ENCODE data around the gene GALNT17.

GALNT17 gene

GRCh38 chr7:71329030-71329660, 197.2 kb downstream of the GALNT17 start:
- no peak for TF ChIP-seq USF1 (IDR thresholded peaks at IDR 0.05)
- TF ChIP-seq TAF1 (IDR thresholded peaks at IDR 0.05; ENCODE audit: low read depth): no peak
- no peak for TF ChIP-seq CEBPB (IDR thresholded peaks at IDR 0.05)
- no peak for TF ChIP-seq REST (IDR thresholded peaks at IDR 0.05; ENCODE audit: low read depth)
- no peak for TF ChIP-seq YY1 (IDR thresholded peaks at IDR 0.05; ENCODE audit: low read depth)
- TF ChIP-seq TCF12 (IDR thresholded peaks at IDR 0.05; ENCODE audit: low read depth): no peak
- no peak for TF ChIP-seq MAX (IDR thresholded peaks at IDR 0.05)
- no peak for TF ChIP-seq CREB1 (IDR thresholded peaks at IDR 0.05; ENCODE audit: low read depth)
- TF ChIP-seq EP300 (IDR thresholded peaks at IDR 0.05; ENCODE audit: borderline replicate concordance): no peak
- no peak for TF ChIP-seq TEAD4 (IDR thresholded peaks at IDR 0.05)
- TF ChIP-seq FOXM1 (IDR thresholded peaks at IDR 0.05; ENCODE audit: borderline replicate concordance, low read depth): no peak
- no peak for TF ChIP-seq NFIC (IDR thresholded peaks at IDR 0.05)
- TF ChIP-seq EGR1 (IDR thresholded peaks at IDR 0.05): no peak
- TF ChIP-seq RAD21 (IDR thresholded peaks at IDR 0.05; ENCODE audit: low read depth): no peak

- TF ChIP-seq CEBPB (IDR thresholded peaks at IDR 0.05) (no peak), YY1 (IDR thresholded peaks at IDR 0.05; ENCODE audit: low read depth) (no peak), REST (IDR thresholded peaks at IDR 0.05; ENCODE audit: low read depth) (no peak), TEAD4 (IDR thresholded peaks at IDR 0.05) (no peak), EGR1 (IDR thresholded peaks at IDR 0.05) (no peak), TAF1 (IDR thresholded peaks at IDR 0.05; ENCODE audit: low read depth) (no peak), CREB1 (IDR thresholded peaks at IDR 0.05; ENCODE audit: low read depth) (no peak), USF1 (IDR thresholded peaks at IDR 0.05) (no peak), RAD21 (IDR thresholded peaks at IDR 0.05; ENCODE audit: low read depth) (no peak), ZBTB7A (IDR thresholded peaks at IDR 0.05; ENCODE audit: low read depth) (no peak), EP300 (IDR thresholded peaks at IDR 0.05; ENCODE audit: borderline replicate concordance) (no peak), NFIC (IDR thresholded peaks at IDR 0.05) (no peak), MAX (IDR thresholded peaks at IDR 0.05) (no peak), TCF12 (IDR thresholded peaks at IDR 0.05; ENCODE audit: low read depth) (no peak), FOXM1 (IDR thresholded peaks at IDR 0.05; ENCODE audit: borderline replicate concordance, low read depth) (no peak)
These were observed 200.3 kb downstream of the GALNT17 start for GRCh38 chr7:71332207-71332606.

GRCh38 chr7:71334541-71334940, 202.6 kb downstream of the GALNT17 start:
- TF ChIP-seq ZBTB7A (IDR thresholded peaks at IDR 0.05; ENCODE audit: low read depth) (no peak), CEBPB (IDR thresholded peaks at IDR 0.05) (no peak), TEAD4 (IDR thresholded peaks at IDR 0.05) (no peak)

GRCh38 chr7:71338866-71339265, 206.9 kb downstream of the GALNT17 start:
- TF ChIP-seq TAF1 (IDR thresholded peaks at IDR 0.05; ENCODE audit: low read depth): no peak
- TF ChIP-seq EP300 (IDR thresholded peaks at IDR 0.05; ENCODE audit: borderline replicate concordance): no peak
- no peak for TF ChIP-seq CEBPB (IDR thresholded peaks at IDR 0.05)
- no peak for TF ChIP-seq ZBTB7A (IDR thresholded peaks at IDR 0.05; ENCODE audit: low read depth)
- TF ChIP-seq REST (IDR thresholded peaks at IDR 0.05; ENCODE audit: low read depth): no peak
- TF ChIP-seq RAD21 (IDR thresholded peaks at IDR 0.05; ENCODE audit: low read depth): no peak
- TF ChIP-seq EGR1 (IDR thresholded peaks at IDR 0.05): no peak
- no peak for TF ChIP-seq NFIC (IDR thresholded peaks at IDR 0.05)
- TF ChIP-seq CREB1 (IDR thresholded peaks at IDR 0.05; ENCODE audit: low read depth): no peak
- TF ChIP-seq MAX (IDR thresholded peaks at IDR 0.05): no peak
- no peak for TF ChIP-seq TEAD4 (IDR thresholded peaks at IDR 0.05)
- TF ChIP-seq YY1 (IDR thresholded peaks at IDR 0.05; ENCODE audit: low read depth): no peak
- no peak for TF ChIP-seq FOXM1 (IDR thresholded peaks at IDR 0.05; ENCODE audit: borderline replicate concordance, low read depth)
- TF ChIP-seq TCF12 (IDR thresholded peaks at IDR 0.05; ENCODE audit: low read depth): no peak
- no peak for TF ChIP-seq USF1 (IDR thresholded peaks at IDR 0.05)
